ENCODE results near the gene MBD5.

The MBD5 gene

DNA sequence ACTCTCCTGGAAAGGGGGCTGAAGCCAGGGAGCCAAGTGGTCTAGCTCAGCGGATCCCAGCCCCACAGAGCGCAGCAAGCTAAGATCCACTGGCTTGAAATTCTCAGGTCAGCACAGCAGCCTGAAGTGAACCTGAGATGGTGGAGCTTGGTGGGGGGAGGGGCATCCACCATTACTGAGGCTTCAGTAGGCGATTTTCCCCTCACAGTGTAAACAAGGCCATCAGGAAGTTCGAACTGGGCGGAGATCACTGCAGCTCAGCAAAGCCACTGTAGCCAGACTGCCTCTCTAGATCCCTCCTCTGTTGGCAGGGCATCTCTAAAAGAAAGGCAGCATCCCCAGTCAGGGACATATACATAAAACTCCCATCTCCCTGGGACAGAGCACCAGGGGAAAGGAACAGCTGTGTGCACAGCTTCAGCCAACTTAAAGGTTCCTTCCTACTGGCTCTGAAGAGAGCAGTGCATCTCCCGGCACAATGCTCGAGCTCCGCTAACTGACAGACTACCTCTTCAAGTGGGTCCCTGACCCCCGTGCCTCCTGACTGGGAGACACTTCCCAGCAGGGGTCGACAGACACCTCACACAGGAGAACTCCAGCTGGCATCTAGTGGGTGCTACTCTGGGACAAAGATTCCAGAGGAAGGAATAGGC is 341.4 kb downstream of the MBD5 start:
- no peak for DNase-seq (ENCODE audit: low spot score)
- TF ChIP-seq, protein P1, sequence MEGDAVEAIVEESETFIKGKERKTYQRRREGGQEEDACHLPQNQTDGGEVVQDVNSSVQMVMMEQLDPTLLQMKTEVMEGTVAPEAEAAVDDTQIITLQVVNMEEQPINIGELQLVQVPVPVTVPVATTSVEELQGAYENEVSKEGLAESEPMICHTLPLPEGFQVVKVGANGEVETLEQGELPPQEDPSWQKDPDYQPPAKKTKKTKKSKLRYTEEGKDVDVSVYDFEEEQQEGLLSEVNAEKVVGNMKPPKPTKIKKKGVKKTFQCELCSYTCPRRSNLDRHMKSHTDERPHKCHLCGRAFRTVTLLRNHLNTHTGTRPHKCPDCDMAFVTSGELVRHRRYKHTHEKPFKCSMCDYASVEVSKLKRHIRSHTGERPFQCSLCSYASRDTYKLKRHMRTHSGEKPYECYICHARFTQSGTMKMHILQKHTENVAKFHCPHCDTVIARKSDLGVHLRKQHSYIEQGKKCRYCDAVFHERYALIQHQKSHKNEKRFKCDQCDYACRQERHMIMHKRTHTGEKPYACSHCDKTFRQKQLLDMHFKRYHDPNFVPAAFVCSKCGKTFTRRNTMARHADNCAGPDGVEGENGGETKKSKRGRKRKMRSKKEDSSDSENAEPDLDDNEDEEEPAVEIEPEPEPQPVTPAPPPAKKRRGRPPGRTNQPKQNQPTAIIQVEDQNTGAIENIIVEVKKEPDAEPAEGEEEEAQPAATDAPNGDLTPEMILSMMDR (conservative IDR thresholded peaks at IDR 0.05; ENCODE audit: low read depth): no peak
- no peak overlapping the region for H3K27ac ChIP-seq
- CTCF ChIA-PET: no interaction called here
- POLR2A ChIA-PET (ENCODE audit: low non-redundant PET): no interaction called here

DNA sequence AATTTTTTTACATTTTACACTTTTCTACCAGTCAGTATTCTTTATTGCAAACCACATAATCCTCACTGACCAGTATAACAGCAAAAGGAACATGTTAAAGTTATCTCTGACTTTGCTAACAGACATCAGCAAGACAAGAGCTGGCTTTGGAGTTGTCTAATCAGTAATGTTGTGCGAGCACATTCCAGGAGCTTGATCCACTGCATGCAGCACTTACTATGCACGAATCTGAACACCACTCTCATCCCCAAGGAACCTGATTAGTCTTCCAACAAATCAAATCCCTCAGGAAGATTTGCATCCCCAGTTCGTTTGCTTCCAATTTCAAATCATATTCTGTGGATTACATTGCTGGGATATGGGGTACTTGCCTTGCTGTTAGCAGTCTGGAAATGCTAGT is 354.3 kb downstream of the MBD5 start:
- H3K27ac ChIP-seq: no peak overlapping the region
- ChIA-PET POLR2A (ENCODE audit: low non-redundant PET) (no interaction called here), CTCF (interaction anchor here (0.5 kb wide), 1 partner anchor 20 kb away, joined by 4 read pairs; no protein-coding TSS in a partner anchor)
- DNase-seq (ENCODE audit: low spot score): no peak
- TF ChIP-seq, protein P1 (conservative IDR thresholded peaks at IDR 0.05; ENCODE audit: low read depth): no peak

DNA sequence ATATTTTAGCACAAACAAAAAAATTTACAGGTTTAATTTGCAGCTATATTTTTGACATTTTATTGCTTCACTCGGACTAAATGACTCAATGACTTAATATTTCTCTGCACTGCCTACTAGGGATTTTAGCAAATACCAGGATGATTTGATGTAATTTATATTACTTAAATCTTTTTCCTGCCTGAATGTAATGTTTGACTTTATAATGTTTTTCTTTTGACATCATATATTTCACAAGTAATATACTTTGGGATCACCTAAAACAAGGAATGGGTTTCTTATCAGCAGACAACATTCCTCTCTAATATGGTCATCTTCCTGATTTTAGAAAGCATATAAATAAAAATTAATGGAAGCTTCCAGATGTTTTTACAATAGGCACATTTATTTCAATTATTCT is 370.4 kb downstream of the MBD5 start:
- CTCF ChIA-PET: interaction anchor here (0.6 to 0.7 kb wide), 2 partner anchors 40 to 147 kb away, joined by 3 to 5 read pairs; no protein-coding TSS in a partner anchor
- POLR2A ChIA-PET (ENCODE audit: low non-redundant PET): no interaction called here
- TF ChIP-seq, protein P1 (conservative IDR thresholded peaks at IDR 0.05; ENCODE audit: low read depth): no peak
- DNase-seq (ENCODE audit: low spot score): peak; percentile 21
- no peak overlapping the region for H3K27ac ChIP-seq

DNA sequence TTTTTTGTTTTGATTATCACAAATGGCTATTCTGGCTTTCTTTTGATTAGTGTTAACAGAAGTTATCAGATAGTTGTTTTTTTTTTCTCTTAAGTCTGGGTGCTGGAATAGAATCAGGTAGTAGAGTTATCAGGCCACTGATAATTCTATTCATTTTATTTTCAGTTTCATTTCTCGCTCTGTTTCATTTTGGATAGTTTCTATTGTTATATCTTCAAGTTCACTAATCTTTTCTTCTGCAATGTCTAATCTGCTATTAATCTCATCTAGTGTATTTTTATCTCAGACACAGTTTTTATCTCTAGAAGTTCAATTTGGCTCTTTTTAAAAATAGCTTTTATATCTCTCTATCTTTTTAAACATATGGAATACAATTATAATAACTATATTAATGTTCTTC is 381.9 kb downstream of the MBD5 start:
- TF ChIP-seq, protein P1 (conservative IDR thresholded peaks at IDR 0.05; ENCODE audit: low read depth): no peak
- ChIA-PET POLR2A (ENCODE audit: low non-redundant PET) (no interaction called here), CTCF (no interaction called here)
- DNase-seq (ENCODE audit: low spot score): no peak
- no peak overlapping the region for H3K27ac ChIP-seq

DNA sequence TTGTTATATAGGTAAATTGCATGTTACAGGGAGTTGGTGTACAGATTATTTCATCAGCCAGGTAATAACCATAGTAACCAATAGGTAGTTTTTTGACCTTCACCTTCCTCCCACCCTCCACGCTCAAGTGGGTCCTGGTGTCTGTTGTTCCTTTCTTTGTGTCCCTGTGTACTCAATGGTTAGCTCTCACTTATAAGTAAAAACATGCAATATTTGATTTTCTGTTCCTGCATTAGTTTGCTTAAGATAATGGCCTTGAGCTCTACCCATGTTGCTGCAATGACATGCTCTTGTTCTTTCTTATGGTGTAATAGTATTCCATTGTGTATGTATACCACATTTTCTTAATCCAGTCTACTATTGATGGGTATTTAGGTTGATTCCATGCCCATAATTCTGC is 390.0 kb downstream of the MBD5 start:
- ChIA-PET POLR2A (ENCODE audit: low non-redundant PET) (no interaction called here), CTCF (no interaction called here)
- H3K27ac ChIP-seq: no peak overlapping the region
- DNase-seq (ENCODE audit: low spot score): no peak
- TF ChIP-seq, protein P1 (conservative IDR thresholded peaks at IDR 0.05; ENCODE audit: low read depth): no peak

DNA sequence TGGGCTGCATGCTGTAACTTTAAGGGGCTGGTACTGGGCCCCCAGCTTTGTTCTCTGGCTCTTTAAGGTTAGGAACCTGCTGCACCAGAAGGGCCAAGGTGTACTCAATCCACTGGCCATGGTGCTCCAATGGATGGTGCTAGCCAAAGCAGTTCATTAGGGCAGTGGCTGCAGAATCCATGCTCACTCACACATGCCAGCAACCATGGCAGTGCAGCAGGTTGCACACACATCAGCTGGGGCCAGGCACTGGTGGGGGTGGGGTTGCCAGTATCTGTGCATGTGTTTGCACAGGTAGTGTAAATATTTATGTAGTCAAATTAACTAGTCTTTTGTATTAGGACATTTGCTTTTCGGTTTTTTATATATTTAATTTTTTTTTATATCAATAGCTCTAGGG is 395.4 kb downstream of the MBD5 start:
- no peak overlapping the region for H3K27ac ChIP-seq
- no peak for DNase-seq (ENCODE audit: low spot score)
- ChIA-PET POLR2A (ENCODE audit: low non-redundant PET) (no interaction called here), CTCF (no interaction called here)
- TF ChIP-seq, protein P1 (conservative IDR thresholded peaks at IDR 0.05; ENCODE audit: low read depth): no peak
